Motor neuron (in vitro differentiated cells): ENCODE data around the gene PELI2. TPM values are rescaled to one million over a fixed set of nuclear protein-coding genes. Genes with fewer than 3 reads are reported as not detected.

Source experiments
- ATAC-seq, 8 experiments: fragments of 200-7000 bp; cut with Tn5 transposase; replicated peaks in 6 of 8; 2 replicates each; pipeline ENCODE4 v1.8.0; 2021; ENCODE audit warnings: mild to moderate bottlenecking in 8 of 8, moderate library complexity in 8 of 8
- H3K27ac ChIP-seq, 2 donors: fragments of 250-450 bp; sonication (Bioruptor Pico); 2 replicates each; pipeline ENCODE4 v1.9.0; 2021; ENCODE audit warnings: antibody characterized with exemption in 2 of 2, mild to moderate bottlenecking in 2 of 2, moderate library complexity in 1 of 2
- H3K4me1 ChIP-seq, 2 donors: fragments of 250-450 bp; sonication (Bioruptor Pico); replicated peaks in 1 of 2; 2 replicates each; pipeline ENCODE4 v1.6.1; 2021; ENCODE audit warnings: antibody characterized with exemption in 2 of 2, mild to moderate bottlenecking in 2 of 2, moderate library complexity in 1 of 2
- H3K4me3 ChIP-seq, 5 donors: fragments of 250-450 bp; sonication (Bioruptor Pico); 2 replicates each; pipeline ENCODE4 v1.9.0; 2021; ENCODE audit warnings: antibody characterized with exemption in 5 of 5, mild to moderate bottlenecking in 5 of 5, moderate library complexity in 4 of 5
- WGBS, 10 experiments: fragments of 450-650 bp; shearing (Covaris generic); methylation state at CpG; one replicate each; pipeline ENCODE4 v1.0.0; 2022; 5-methylcytosine and 5-hydroxymethylcytosine counted together
- in situ Hi-C, 9 experiments: fragments of 400-800 bp; cut with MboI; loops; one replicate each; pipeline ENCODE4 v1.15.0; 2021; ENCODE audit warnings: low sequenced_read_pairs in 9 of 9, low pct_unique_long_range_greater_than_20kb in 2 of 9; ENCODE audit not compliant: unreplicated experiment in 9 of 9
- total RNA-seq, 8 experiments: library from RNA; unstranded; fragments of 300-600 nt; gene quantifications; 2 replicates each; pipeline versions ENCODE4 v1.2.3 to v1.2.4, GENCODE V29; 2022

The PELI2 gene, protein sequence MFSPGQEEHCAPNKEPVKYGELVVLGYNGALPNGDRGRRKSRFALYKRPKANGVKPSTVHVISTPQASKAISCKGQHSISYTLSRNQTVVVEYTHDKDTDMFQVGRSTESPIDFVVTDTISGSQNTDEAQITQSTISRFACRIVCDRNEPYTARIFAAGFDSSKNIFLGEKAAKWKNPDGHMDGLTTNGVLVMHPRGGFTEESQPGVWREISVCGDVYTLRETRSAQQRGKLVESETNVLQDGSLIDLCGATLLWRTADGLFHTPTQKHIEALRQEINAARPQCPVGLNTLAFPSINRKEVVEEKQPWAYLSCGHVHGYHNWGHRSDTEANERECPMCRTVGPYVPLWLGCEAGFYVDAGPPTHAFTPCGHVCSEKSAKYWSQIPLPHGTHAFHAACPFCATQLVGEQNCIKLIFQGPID
- 10 to 100 TPM in 3 of 8 experiments, 1 to 10 TPM in 5; 3.7 to 18.4 (median 8.9) TPM for total RNA-seq

DNA sequence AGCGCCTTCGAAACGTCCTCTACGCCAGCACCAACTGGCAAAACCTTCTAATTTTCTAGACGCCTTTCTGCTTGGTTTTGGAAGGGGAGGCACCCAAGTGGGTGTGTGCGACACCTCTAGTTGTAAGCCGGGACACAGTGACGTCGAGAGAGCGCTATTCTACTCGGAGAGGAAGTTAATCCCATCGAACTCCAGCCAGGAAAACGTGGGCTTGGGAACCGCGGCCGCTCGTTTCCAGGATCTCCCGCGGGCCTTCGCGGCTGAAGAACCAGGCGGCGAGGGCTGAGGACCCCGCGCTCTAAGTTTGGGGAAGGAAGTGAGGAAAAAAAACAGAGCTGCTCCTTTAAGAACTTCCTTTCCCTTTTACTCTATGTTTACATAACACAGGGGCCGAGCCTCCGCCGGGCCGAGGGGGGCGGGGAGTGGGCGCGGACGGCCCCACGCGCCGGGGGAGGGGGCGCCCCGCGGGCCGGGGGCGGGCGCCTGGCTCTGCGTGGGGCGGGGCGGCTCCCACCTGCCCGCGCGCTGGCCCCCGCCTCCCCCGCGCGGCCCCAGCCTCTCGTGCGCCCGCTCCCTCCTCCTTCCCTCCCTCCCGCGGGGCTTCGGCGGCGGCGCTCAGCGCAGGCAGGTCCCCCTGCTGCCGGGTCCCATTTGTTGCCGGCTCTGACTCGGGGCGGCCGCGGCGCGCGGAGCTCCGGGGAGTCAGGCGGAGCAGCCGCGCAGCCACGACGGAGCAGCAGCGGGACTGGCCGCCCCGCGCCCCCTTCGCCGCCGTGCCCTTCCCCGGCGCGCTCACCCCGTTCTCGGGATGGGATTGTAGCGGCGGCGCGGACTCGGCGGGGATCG, at the start of gene PELI2:
Gene PELI2, plus strand, starts transcription at position 647 of the 846 bp plus-strand sequence. CDS start 250 bp downstream, outside the sequence.
- ATAC-seq, result peak; percentile 71 to 89 (median 86)
- Histone ChIP-seq H3K4me1 (peaks cover 10 to 11% of the 10 kb centered on the region in 2 donors), H3K27ac (peak within 1 kb of the TSS; percentile 44 to 85), H3K4me3 (peak within 1 kb of the TSS; percentile 58 to 80 (median 78))
- WGBS, 10 experiments, result 0 to 4% (median 2%) methylated on average over 1 to 7 of the region's 96 CpGs; no CpG with 5 or more reads in 6 of the 10 experiments
- in situ Hi-C loops, result loop anchor here in 1 of 9 experiments (25.0 kb wide), 1 partner anchor 406 kb away; no protein-coding TSS in a partner anchor

DNA sequence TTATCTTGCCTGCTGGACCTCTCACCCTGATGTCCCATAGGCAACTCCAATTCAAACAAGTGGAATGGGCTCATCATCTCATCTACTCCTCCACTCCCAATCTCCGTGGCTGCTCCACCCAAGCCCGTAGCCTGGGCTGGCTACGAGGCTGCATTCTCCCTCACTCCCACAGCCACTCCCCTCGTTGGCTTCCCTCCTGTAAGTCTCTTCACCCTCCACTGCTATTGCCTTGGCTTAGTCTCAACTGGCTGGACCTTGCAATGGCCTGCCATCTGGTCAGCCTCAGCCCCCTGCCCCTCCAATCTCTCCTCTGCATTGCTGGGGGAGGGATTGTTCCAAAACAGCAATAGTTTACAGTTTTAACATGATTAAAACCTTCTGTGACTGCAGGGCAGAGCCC, 44.4 kb upstream of the PELI2 start:
- Histone ChIP-seq H3K4me3 (no peak overlapping the region), H3K27ac (no peak overlapping the region), H3K4me1 (peaks cover 0 to 6% of the 10 kb centered on the region in 2 donors)
- peak in 2 of 8 experiments; percentile 75 to 94 for ATAC-seq
- in situ Hi-C loops, result no loop called here
- 0 to 87% (median 6%) methylated on average over 1 to 3 of the region's 4 CpGs; no CpG with 5 or more reads in 5 of the 10 experiments for whole genome bisulfite sequencing, 10 experiments

DNA sequence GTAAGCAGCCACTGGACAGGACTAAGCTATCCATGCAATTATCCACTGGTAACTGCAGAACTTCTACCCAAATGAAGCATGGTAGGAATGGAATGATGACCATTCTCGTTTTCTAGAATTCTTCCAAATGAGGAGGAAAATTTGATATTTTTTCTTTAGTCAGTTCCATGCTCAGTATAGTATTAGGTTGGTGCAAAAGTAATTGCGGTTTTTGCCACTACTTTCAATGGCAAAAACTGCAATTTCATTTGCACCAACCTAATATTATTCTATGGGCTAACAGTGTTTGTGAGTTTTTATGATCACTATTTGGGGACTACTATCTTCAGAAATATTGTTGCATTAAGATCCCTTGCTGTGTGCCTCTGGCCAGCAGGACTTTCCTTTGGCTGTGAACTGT, 42.9 kb upstream of the PELI2 start:
- H3K4me3 ChIP-seq, result no peak overlapping the region
- H3K27ac ChIP-seq, result no peak overlapping the region
- in situ Hi-C loops, result no loop called here
- 0 to 100% (median 67%) methylated on average over 1 to 2 of the region's 2 CpGs for WGBS, 10 experiments
- ATAC-seq, result no peak
- H3K4me1 ChIP-seq, result peaks cover 0 to 6% of the 10 kb centered on the region in 2 donors

DNA sequence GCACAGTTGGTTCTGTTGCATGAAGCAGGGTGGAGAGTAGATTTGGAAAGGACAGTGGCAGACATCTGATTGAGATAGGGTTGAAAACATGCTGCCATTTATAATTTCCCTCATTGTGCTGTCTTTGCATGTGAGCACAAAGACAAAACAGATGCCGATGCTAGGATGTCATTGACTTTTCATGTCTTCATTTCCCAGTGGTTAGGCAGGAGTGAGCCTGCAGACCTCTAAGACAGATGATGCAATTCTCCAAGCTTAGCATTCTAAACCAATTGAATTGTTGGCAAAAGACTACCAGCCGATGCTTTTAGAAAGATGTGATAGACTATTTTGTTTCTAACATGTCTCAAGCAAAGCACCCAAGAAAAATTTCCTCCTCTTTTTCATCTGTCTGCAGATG, 37.1 kb upstream of the PELI2 start:
- 0 to 86% (median 64%) methylated on average over 1 to 2 of the region's 2 CpGs; no CpG with 5 or more reads in 5 of the 10 experiments for WGBS, 10 experiments
- H3K4me1 ChIP-seq, result peaks cover 9 to 13% of the 10 kb centered on the region in 2 donors
- H3K27ac ChIP-seq, result no peak overlapping the region
- in situ Hi-C loops, result no loop called here
- peak in 7 of 8 experiments; percentile 32 to 72 (median 45) for ATAC-seq
- no peak overlapping the region for H3K4me3 ChIP-seq

DNA sequence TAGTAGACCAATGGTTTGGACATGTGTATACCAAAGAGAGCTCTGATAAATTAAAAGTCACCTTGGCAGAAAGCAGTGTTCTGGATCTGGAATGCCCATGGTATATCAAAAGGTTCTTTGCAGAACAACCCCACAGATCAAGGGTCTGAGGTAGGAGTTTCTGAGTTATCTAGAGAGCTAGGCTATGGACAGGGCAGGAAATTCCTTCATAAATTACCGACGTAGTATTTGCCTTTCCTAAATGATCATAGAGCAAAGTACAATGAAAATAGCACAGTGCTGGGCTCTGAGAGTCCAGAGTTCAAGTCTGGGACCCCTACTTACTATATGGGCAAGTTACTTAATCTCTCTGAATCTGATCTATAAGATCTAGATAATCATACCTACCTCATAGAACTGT, 35.3 kb upstream of the PELI2 start:
- H3K4me3 ChIP-seq, result no peak overlapping the region
- in situ Hi-C loops, result no loop called here
- no peak overlapping the region for H3K27ac ChIP-seq
- WGBS, 10 experiments, result 11 to 85% (median 78%) methylated on average over 1 to 2 of the region's 2 CpGs; no CpG with 5 or more reads in 3 of the 10 experiments
- ATAC-seq, result no peak
- peaks cover 8 to 16% of the 10 kb centered on the region in 2 donors for H3K4me1 ChIP-seq

DNA sequence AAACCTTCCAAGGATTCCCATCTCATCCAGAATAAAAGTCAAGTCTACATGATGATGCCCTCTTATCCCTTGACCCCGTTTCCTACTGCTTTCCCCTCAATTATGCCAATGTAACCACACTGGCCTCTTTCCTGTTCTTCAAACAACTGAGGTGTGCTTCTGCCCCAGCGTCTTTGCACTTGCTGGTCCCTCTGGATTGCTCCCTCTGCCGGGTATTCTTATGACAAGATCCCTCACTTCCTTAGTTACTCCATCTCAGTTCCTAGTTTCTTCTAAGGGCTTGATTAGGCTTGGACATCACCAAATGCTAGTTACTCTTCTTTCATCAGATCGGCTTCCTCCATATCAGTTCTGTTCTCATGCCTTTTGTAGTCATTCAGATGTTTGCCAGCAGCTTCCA, 32.7 kb upstream of the PELI2 start:
- WGBS, 10 experiments, result 44 to 100% (median 81%) methylated on average over 1 to 4 of the region's 4 CpGs; no CpG with 5 or more reads in 1 of the 10 experiments
- in situ Hi-C loops, result no loop called here
- H3K4me1 ChIP-seq, result peaks cover 25 to 31% of the 10 kb centered on the region in 2 donors

DNA sequence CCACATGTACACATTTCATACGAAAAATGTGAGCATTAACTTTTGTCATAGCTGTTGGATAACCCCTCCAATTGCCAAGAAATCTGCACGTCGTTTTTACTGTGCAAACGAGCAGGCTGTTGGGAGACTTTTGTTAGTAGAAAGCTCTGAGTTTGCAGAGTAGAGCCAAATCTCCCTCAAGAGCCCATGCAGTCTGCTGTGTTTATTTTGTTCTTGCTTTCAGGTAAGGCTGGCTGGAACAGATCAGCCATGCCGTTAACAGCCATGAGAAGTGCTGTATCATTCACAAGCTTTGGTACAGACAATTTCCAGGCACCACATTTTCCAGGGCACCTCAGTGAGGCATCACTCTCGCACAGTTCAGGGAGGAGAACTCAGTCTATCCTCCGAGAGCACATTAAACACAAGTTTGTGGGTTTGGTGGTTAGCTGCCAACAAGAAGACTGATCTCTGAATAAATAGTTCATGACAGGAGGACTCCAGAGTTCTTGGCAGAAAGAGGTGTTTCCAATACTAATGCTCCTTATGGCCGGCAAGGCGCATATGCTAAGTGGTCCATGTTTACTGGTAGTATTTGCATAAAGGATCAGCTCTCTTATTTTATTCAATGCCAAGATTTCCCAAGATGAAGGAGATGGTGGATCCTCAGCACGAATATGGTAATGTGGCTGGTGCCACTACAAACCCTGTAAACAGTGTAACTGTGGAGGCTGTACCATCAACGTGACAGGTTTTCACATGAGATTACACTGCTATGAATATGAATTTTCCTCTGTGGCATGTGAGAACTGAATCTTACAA, 30.3 kb upstream of the PELI2 start:
- peak; percentile 27 to 96 (median 71) for ATAC-seq
- 0 to 82% (median 65%) methylated on average over 3 to 11 of the region's 11 CpGs; no CpG with 5 or more reads in 1 of the 10 experiments for WGBS, 10 experiments

More for the DNA sequence above, 32.7 kb upstream of the PELI2 start:
- no peak for ATAC-seq
- Histone ChIP-seq H3K4me3 (no peak overlapping the region), H3K27ac (no peak overlapping the region)

DNA sequence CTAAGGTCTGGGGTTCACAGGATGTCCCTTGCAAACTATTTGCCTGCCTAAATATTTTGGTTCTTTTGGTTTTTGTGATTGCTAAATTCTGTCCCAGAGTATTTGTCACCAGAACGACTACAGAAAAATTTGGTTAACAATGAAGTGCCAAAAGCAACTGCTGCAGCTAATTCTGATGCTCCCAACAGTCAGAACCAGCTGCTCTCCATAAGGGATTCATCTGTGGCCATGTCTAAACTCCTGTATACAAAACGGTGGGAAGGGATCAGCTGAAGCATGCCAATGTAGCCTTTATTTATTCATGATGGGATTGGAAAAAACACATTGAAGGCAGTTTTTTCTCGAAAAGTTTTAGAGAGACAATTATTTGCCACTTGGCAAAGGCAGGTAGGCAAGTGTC, 29.3 kb upstream of the PELI2 start:
- 14 to 40% (median 24%) methylated on average over 1 to 3 of the region's 3 CpGs; no CpG with 5 or more reads in 1 of the 10 experiments for WGBS, 10 experiments
- ATAC-seq, result no peak
- H3K4me1 ChIP-seq, result peaks cover 25 to 29% of the 10 kb centered on the region in 2 donors

More for the DNA sequence above, 30.3 kb upstream of the PELI2 start:
- Histone ChIP-seq H3K4me1 (peaks cover 22 to 23% of the 10 kb centered on the region in 2 donors), H3K27ac (peak overlapping the region in 1 of 2 donors; percentile 7), H3K4me3 (no peak overlapping the region)
- in situ Hi-C loops, result no loop called here

DNA sequence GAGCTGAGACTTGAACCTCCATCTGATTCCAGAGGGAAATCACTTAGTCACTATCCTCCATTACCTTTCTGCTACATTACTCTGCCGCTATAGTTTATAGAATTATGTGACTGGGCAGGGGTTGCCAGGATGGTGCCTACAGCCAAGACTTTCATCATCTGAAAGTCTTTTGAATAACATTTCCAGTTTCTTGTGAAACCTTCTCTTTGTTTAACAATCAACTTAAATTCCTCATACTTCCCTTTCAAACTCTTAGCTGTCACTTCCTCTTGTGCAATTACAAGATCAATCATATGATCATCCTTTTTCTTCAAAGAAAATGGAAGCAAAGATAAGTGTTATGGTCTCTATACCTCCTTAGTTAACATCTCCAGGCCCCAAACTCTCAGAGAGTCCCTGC, 25.4 kb upstream of the PELI2 start:
- H3K4me3 ChIP-seq, result no peak overlapping the region
- in situ Hi-C loops, result no loop called here
- no peak overlapping the region for H3K27ac ChIP-seq
- ATAC-seq, result no peak
- H3K4me1 ChIP-seq, result peaks cover 32 to 37% of the 10 kb centered on the region in 2 donors
- 17 to 100% (median 86%) methylated on average over 1 of the region's 1 CpG; no CpG with 5 or more reads in 2 of the 10 experiments for WGBS, 10 experiments

More for the DNA sequence above, 29.3 kb upstream of the PELI2 start:
- no peak overlapping the region for H3K4me3 ChIP-seq
- in situ Hi-C loops, result no loop called here
- no peak overlapping the region for H3K27ac ChIP-seq

DNA sequence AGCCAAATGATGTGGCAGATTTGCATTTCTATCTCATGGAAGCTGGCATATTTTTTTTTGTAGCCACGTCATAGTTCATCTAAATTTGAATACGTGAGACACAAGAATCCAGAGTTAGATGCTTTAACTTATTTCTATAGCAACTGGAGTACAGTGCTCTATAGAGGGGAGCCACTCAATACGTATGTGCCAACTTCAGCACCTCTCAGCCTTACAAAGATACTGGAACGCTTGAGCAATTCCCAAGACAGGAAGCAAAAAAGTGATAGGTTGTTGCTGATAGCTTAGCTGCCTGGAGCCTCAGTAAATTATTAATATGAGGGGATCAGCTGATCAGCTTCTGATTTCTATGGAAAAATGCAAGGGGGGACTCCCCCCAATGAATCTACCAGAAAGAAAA, 24.1 kb upstream of the PELI2 start:
- H3K4me3 ChIP-seq, result no peak overlapping the region
- WGBS, 10 experiments, result 0 to 81% (median 65%) methylated on average over 1 to 4 of the region's 4 CpGs; no CpG with 5 or more reads in 1 of the 10 experiments
- peak in 5 of 8 experiments; percentile 64 to 79 (median 73) for ATAC-seq
- peaks cover 21 to 24% of the 10 kb centered on the region in 2 donors for H3K4me1 ChIP-seq
- H3K27ac ChIP-seq, result no peak overlapping the region
- in situ Hi-C loops, result no loop called here

DNA sequence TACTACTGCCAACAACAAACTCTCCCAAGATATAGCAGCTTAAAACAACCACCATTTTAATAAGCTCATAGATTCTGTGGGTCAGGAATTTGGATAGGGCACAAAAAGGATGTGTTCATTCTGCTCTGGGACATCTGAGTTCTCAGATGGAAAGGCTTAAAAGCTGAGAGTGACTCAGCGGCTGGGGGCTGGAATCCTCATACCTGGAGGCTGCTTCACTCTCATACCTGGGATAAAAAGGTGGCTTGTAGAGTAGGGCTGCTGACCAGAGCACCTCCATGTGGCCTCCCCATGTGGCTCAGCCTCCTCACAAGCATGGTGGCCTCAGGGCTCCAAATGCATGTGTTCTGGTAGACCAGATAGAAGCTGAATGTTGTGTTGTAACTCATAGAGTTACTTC, 20.2 kb upstream of the PELI2 start:
- H3K4me1 ChIP-seq, result peaks cover 14 to 15% of the 10 kb centered on the region in 2 donors
- ATAC-seq, result no peak
- no peak overlapping the region for H3K27ac ChIP-seq
- no peak overlapping the region for H3K4me3 ChIP-seq
- in situ Hi-C loops, result no loop called here
- 20 to 100% (median 94%) methylated on average over 1 of the region's 1 CpG; no CpG with 5 or more reads in 4 of the 10 experiments for WGBS, 10 experiments
